ENCODE measurements around the gene SSR3. TPM values are rescaled to one million over a fixed set of nuclear protein-coding genes. Genes with fewer than 3 reads are reported as not detected.

The SSR3 gene
- total RNA-seq, 1 donor: 212 TPM

GRCh38 chr3:156586905-156587759, 32.2 kb upstream of the SSR3 start:
- peak; percentile 22 for DNase-seq (ENCODE audit: insufficient read length, low spot score, missing footprints)
- no peak overlapping the region for H3K4me3 ChIP-seq (ENCODE audit: insufficient read depth, low read length)
- TF ChIP-seq CTCF (IDR thresholded peaks at IDR 0.05; ENCODE audit: extremely low read depth, low read depth, low read length): no peak

DNA sequence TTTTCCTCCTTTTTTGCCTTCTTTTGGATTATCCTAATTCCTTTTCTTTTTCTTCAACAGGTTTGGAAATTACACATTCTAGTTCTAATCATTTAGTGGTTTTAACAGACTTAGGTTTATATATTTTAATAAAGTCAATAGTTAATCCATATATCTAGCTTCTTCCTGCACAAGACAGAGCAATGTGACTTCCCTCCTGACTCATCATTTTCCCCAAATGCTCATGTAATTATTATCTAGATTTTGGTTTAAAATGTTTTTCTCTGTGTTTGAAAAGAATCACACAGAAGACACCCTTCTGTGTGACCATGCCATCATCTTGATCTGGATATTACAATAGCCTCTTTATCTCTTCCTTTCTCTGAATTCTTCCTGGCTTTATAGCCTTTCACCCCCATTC, 28.6 kb upstream of the SSR3 start:
- Histone ChIP-seq H3K27me3 (ENCODE audit: insufficient read depth, low read length) (no peaks in the 10 kb centered on the region), H4K20me1 (ENCODE audit: insufficient read depth, low read length) (no peaks in the 10 kb centered on the region), H3K4me1 (ENCODE audit: insufficient read depth, low read length) (no peaks in the 10 kb centered on the region), H3K4me2 (ENCODE audit: insufficient read depth, low read length) (no peak overlapping the region), H3K4me3 (ENCODE audit: insufficient read depth, low read length) (no peak overlapping the region), H3K79me2 (ENCODE audit: insufficient read depth, low read length) (no peaks in the 10 kb centered on the region), H3K36me3 (ENCODE audit: insufficient read depth, low read length) (no peaks in the 10 kb centered on the region), H2AFZ (ENCODE audit: low read length) (no peak overlapping the region), H3K27ac (ENCODE audit: low read depth, low read length) (no peak overlapping the region), H3K9me3 (ENCODE audit: low read depth, low read length) (no peaks in the 10 kb centered on the region)
- TF ChIP-seq CTCF (IDR thresholded peaks at IDR 0.05; ENCODE audit: extremely low read depth, low read depth, low read length): no peak
- no peak for DNase-seq (ENCODE audit: insufficient read length, low spot score, missing footprints)

More at GRCh38 chr3:156586905-156587759, 32.2 kb upstream of the SSR3 start:
- Histone ChIP-seq H4K20me1 (ENCODE audit: insufficient read depth, low read length) (no peaks in the 10 kb centered on the region), H2AFZ (ENCODE audit: low read length) (peak overlapping the region; percentile 65), H3K9me3 (ENCODE audit: low read depth, low read length) (no peaks in the 10 kb centered on the region), H3K79me2 (ENCODE audit: insufficient read depth, low read length) (no peaks in the 10 kb centered on the region), H3K36me3 (ENCODE audit: insufficient read depth, low read length) (no peaks in the 10 kb centered on the region), H3K27ac (ENCODE audit: low read depth, low read length) (no peak overlapping the region), H3K4me1 (ENCODE audit: insufficient read depth, low read length) (no peaks in the 10 kb centered on the region), H3K4me2 (ENCODE audit: insufficient read depth, low read length) (no peak overlapping the region), H3K27me3 (ENCODE audit: insufficient read depth, low read length) (no peaks in the 10 kb centered on the region)

GRCh38 chr3:156582532-156583183, 27.7 kb upstream of the SSR3 start:
- no peak overlapping the region for H3K4me3 ChIP-seq (ENCODE audit: insufficient read depth, low read length)
- TF ChIP-seq CTCF (IDR thresholded peaks at IDR 0.05; ENCODE audit: extremely low read depth, low read depth, low read length): no peak
- H3K36me3 ChIP-seq (ENCODE audit: insufficient read depth, low read length): no peaks in the 10 kb centered on the region
- H3K27ac ChIP-seq (ENCODE audit: low read depth, low read length): no peak overlapping the region
- no peak overlapping the region for H3K4me2 ChIP-seq (ENCODE audit: insufficient read depth, low read length)
- H3K4me1 ChIP-seq (ENCODE audit: insufficient read depth, low read length): peaks cover 1% of the 10 kb centered on the region
- no peaks in the 10 kb centered on the region for H3K79me2 ChIP-seq (ENCODE audit: insufficient read depth, low read length)
- H3K9me3 ChIP-seq (ENCODE audit: low read depth, low read length): no peaks in the 10 kb centered on the region
- peak overlapping the region; percentile 30 for H2AFZ ChIP-seq (ENCODE audit: low read length)
- DNase-seq (ENCODE audit: insufficient read length, low spot score, missing footprints): no peak
- no peaks in the 10 kb centered on the region for H3K27me3 ChIP-seq (ENCODE audit: insufficient read depth, low read length)
- no peaks in the 10 kb centered on the region for H4K20me1 ChIP-seq (ENCODE audit: insufficient read depth, low read length)

- Histone ChIP-seq H3K9me3 (ENCODE audit: low read depth, low read length) (no peaks in the 10 kb centered on the region), H3K36me3 (ENCODE audit: insufficient read depth, low read length) (no peaks in the 10 kb centered on the region), H3K4me1 (ENCODE audit: insufficient read depth, low read length) (peaks cover 5% of the 10 kb centered on the region), H4K20me1 (ENCODE audit: insufficient read depth, low read length) (no peaks in the 10 kb centered on the region), H2AFZ (ENCODE audit: low read length) (no peak overlapping the region), H3K79me2 (ENCODE audit: insufficient read depth, low read length) (no peaks in the 10 kb centered on the region), H3K27me3 (ENCODE audit: insufficient read depth, low read length) (no peaks in the 10 kb centered on the region), H3K4me2 (ENCODE audit: insufficient read depth, low read length) (no peak overlapping the region), H3K27ac (ENCODE audit: low read depth, low read length) (no peak overlapping the region), H3K4me3 (ENCODE audit: insufficient read depth, low read length) (no peak overlapping the region)
- no peak for TF ChIP-seq CTCF (IDR thresholded peaks at IDR 0.05; ENCODE audit: extremely low read depth, low read depth, low read length)
- no peak for DNase-seq (ENCODE audit: insufficient read length, low spot score, missing footprints)
Observed at GRCh38 chr3:156581954-156582353, 27.0 kb upstream of the SSR3 start.

Measured in osteoblast (primary cell).